ENCODE measurements around the gene NCF4.
A peak's percentile ranks its signal among the peaks of the same experiment; 100 is the strongest.

Gene NCF4

DNA sequence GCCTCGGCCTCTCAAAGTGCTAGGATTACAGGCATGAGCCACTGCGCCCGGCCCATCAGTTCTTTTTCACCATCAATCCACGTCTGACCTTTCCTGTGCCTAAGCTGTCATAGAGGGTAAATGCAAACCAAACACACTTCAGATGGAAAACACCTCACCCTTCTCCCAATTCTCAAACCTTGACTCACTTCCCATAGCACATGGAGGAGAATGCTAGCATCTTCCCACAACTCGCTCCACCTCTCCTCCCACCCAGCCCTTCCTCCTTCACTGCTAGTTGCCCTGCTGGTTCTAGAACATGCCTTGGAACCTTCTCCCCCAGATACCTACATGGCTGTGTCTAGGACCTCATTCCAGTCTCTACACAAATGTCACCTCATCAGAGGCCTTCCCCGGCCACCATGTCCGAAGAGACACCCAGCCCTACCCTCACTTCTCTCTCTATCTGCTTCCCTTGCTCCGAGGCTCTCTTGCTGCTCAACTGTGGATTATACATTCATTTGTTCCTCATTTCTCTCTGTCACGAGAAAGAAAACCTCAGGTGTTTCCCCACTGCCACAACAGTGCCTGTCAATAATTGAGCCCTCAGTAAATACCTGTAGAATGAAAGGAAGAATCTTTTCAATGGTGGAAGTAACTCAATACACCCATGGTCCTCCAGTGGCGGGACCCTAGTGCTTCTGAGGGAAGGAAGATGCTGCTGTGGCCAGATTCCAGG, 21.3 kb upstream of the NCF4 start:
- no peaks in the 10 kb centered on the region for H3K27me3 ChIP-seq (ENCODE audit: control insufficient read depth in 1 of 2, insufficient read depth in 2 of 2, low read length in 2 of 2)

DNA sequence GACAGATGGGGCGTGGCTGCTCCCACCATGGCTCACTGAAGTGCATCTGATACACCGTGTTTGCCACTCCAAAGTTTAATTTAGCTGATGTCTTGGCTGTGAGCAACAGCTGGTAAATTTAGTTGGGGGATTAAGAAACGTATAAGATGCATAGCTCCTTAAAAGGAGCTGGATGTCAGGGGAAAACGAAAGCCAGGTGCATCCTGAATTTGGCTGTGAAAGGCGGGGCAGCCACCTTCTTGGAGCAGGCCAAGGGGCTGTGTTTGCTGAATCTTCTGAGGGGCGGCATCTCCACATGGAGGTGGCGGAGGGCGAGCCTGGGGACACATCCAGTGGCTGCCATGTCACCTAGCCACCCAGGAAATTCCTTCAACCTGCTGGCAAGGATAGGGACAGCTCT, 20.7 kb upstream of the NCF4 start:
- Histone ChIP-seq H3K4me3 (ENCODE audit: low read depth in 1 of 2, low read length in 2 of 2) (no peak overlapping the region), H3K27ac (ENCODE audit: low read depth, low read length) (no peak overlapping the region), H3K9me3 (ENCODE audit: low read length) (no peaks in the 10 kb centered on the region), H3K9ac (ENCODE audit: low read length) (no peak overlapping the region), H3K27me3 (ENCODE audit: control insufficient read depth in 1 of 2, insufficient read depth in 2 of 2, low read length in 2 of 2) (no peaks in the 10 kb centered on the region), H3K4me1 (ENCODE audit: insufficient read depth, low read length) (no peaks in the 10 kb centered on the region), H3K36me3 (ENCODE audit: insufficient read depth, low read length) (no peaks in the 10 kb centered on the region)

More for the DNA sequence above, 21.3 kb upstream of the NCF4 start:
- H3K27ac ChIP-seq (ENCODE audit: low read depth, low read length) = no peak overlapping the region
- H3K9ac ChIP-seq (ENCODE audit: low read length) = no peak overlapping the region
- no peaks in the 10 kb centered on the region for H3K9me3 ChIP-seq (ENCODE audit: low read length)
- H3K4me3 ChIP-seq (ENCODE audit: low read depth in 1 of 2, low read length in 2 of 2) = no peak overlapping the region
- no peaks in the 10 kb centered on the region for H3K36me3 ChIP-seq (ENCODE audit: insufficient read depth, low read length)
- no peaks in the 10 kb centered on the region for H3K4me1 ChIP-seq (ENCODE audit: insufficient read depth, low read length)

DNA sequence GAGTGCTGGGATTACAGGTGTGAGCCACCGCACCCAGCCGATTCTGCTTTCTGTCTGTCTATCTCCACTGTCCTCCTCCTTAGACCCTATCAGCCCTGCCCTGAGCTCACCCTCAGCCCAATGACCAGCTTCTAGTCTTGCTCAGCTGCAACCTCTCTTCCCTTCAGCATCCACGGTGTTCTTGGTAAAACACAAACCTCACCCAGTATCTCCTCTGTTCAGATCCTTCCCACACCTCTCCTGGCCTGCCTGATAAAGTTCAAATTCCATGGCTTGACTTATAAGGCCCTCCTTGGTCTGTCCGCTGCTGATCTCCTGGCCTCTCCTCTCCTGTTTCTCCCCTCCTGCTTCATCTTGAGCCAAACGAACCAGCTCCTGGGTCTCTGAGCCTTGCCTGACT, 14.5 kb upstream of the NCF4 start:
- H3K27ac ChIP-seq (ENCODE audit: low read depth, low read length) = no peak overlapping the region
- no peaks in the 10 kb centered on the region for H3K9me3 ChIP-seq (ENCODE audit: low read length)
- no peak overlapping the region for H3K4me3 ChIP-seq (ENCODE audit: low read depth in 1 of 2, low read length in 2 of 2)
- H3K27me3 ChIP-seq (ENCODE audit: control insufficient read depth in 1 of 2, insufficient read depth in 2 of 2, low read length in 2 of 2) = no peaks in the 10 kb centered on the region
- H3K36me3 ChIP-seq (ENCODE audit: insufficient read depth, low read length) = no peaks in the 10 kb centered on the region
- no peak overlapping the region for H3K9ac ChIP-seq (ENCODE audit: low read length)
- H3K4me1 ChIP-seq (ENCODE audit: insufficient read depth, low read length) = no peaks in the 10 kb centered on the region

DNA sequence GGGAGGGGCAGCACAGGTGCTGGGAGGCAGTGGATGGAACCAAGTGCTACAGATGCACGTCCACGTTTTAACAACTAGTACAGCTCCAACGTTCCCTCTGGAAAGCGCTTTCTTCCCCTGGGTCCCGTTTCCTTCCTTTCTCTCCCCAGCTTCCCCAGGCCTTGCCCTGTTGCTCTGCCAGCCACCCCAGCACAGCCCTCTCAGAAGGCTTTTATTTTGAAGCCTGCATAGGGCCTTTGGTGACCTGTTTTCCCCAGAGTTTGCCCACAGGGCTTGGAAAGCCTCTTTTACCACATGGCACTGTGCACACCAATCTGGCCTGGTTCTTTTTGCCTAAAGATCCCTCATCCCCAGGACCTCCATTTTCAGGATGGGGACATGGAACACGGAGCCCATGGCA, 13.9 kb upstream of the NCF4 start:
- H3K27me3 ChIP-seq (ENCODE audit: control insufficient read depth in 1 of 2, insufficient read depth in 2 of 2, low read length in 2 of 2) = no peaks in the 10 kb centered on the region
- H3K4me3 ChIP-seq (ENCODE audit: low read depth in 1 of 2, low read length in 2 of 2) = no peak overlapping the region
- no peak overlapping the region for H3K27ac ChIP-seq (ENCODE audit: low read depth, low read length)
- H3K9me3 ChIP-seq (ENCODE audit: low read length) = no peaks in the 10 kb centered on the region
- no peak overlapping the region for H3K9ac ChIP-seq (ENCODE audit: low read length)
- no peaks in the 10 kb centered on the region for H3K4me1 ChIP-seq (ENCODE audit: insufficient read depth, low read length)
- H3K36me3 ChIP-seq (ENCODE audit: insufficient read depth, low read length) = no peaks in the 10 kb centered on the region

DNA sequence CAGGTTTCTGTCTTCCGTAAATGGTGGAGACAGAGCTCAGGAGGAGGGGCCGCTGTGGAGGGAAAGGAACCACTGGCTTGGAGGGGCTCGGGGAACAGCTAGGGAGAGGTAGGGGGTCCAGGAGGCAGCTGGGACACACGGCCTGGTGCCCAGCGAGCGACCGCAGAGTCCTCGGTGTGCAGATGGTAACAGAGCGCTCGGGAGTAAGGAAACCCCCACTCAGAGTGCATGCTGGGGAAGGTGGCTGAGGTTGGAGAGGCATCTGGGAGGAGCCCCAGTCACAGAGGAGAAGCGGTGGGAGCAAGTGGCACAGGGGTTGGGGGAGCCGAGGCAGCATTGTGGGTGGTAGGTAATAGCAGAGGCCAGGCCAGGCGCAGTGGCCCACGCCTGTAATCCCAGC, 10.8 kb upstream of the NCF4 start:
- peaks cover 4% of the 10 kb centered on the region for H3K4me1 ChIP-seq (ENCODE audit: insufficient read depth, low read length)
- no peak overlapping the region for H3K4me3 ChIP-seq (ENCODE audit: low read depth in 1 of 2, low read length in 2 of 2)
- no peaks in the 10 kb centered on the region for H3K27me3 ChIP-seq (ENCODE audit: control insufficient read depth in 1 of 2, insufficient read depth in 2 of 2, low read length in 2 of 2)
- H3K9ac ChIP-seq (ENCODE audit: low read length) = no peak overlapping the region
- no peaks in the 10 kb centered on the region for H3K9me3 ChIP-seq (ENCODE audit: low read length)
- no peak overlapping the region for H3K27ac ChIP-seq (ENCODE audit: low read depth, low read length)
- H3K36me3 ChIP-seq (ENCODE audit: insufficient read depth, low read length) = no peaks in the 10 kb centered on the region

DNA sequence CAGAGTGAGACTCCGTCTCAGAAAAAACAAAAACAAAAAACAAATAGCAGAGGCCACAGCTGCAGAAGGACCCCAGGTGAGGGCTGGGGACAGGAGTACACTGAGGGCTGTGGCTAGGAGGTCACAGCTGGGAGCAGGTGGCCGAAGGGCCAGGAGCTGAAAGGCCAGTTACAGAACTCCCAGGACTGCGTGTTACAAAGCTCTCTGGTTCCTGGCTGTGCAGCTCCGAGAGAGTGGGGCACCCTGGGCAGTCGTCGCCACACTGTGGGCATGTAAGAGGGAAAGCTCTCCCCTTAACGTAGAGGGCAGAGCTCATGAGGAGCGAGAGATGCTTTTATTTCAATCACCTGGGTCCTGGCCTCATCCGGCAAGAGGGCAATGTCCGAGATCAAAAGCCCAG, 10.1 kb upstream of the NCF4 start:
- Histone ChIP-seq H3K36me3 (ENCODE audit: insufficient read depth, low read length) (no peaks in the 10 kb centered on the region), H3K9ac (ENCODE audit: low read length) (no peak overlapping the region), H3K27me3 (ENCODE audit: control insufficient read depth in 1 of 2, insufficient read depth in 2 of 2, low read length in 2 of 2) (no peaks in the 10 kb centered on the region), H3K27ac (ENCODE audit: low read depth, low read length) (no peak overlapping the region), H3K9me3 (ENCODE audit: low read length) (no peaks in the 10 kb centered on the region), H3K4me1 (ENCODE audit: insufficient read depth, low read length) (peaks cover 6% of the 10 kb centered on the region), H3K4me3 (ENCODE audit: low read depth in 1 of 2, low read length in 2 of 2) (no peak overlapping the region)

DNA sequence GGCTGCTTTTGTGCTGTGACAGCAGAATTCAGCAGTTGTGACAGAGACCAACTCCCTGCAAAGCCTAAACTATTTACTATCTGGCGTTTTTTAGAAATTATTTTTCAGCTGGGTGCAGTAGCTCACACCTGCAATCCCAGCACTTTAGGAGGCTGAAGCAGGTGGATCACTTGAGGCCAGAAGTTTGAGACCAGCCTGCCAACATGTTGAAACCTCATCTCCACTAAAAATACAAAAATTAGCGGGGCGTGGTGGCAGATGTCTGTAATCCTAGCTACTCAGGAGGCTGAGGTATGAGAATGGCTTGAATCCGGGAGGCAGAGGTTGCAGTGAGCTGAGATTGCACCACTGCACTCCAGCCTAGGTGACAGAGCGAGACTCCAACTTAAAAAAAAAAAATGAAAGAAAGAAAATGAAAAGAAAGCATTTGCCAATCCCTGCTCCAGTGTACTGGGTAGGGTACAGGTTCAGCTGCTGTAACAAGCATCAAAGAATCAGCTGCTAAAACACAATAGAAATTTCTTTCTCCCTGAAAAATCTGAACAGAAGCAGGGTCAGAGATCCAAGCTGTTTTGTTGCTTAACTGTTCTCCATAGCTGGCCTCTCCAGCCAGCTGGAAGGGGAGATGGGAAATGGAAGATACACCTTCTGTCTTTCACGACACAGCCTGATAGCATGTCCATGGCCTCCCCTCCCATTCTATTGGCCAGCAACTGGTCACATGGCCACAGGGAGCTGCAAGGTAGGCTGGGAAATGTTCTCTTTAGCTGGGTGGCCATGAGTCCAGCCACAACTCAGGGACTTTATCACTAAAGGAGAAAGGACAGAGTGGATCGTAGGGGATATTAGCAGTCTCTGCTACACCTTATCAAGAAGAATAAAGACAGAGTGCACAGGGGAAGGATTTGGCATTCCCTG, 8.5 kb upstream of the NCF4 start:
- Histone ChIP-seq H3K9ac (ENCODE audit: low read length) (no peak overlapping the region), H3K27me3 (ENCODE audit: control insufficient read depth in 1 of 2, insufficient read depth in 2 of 2, low read length in 2 of 2) (no peaks in the 10 kb centered on the region), H3K27ac (ENCODE audit: low read depth, low read length) (no peak overlapping the region), H3K9me3 (ENCODE audit: low read length) (no peaks in the 10 kb centered on the region), H3K36me3 (ENCODE audit: insufficient read depth, low read length) (no peaks in the 10 kb centered on the region), H3K4me1 (ENCODE audit: insufficient read depth, low read length) (peaks cover 12% of the 10 kb centered on the region), H3K4me3 (ENCODE audit: low read depth in 1 of 2, low read length in 2 of 2) (no peak overlapping the region)

DNA sequence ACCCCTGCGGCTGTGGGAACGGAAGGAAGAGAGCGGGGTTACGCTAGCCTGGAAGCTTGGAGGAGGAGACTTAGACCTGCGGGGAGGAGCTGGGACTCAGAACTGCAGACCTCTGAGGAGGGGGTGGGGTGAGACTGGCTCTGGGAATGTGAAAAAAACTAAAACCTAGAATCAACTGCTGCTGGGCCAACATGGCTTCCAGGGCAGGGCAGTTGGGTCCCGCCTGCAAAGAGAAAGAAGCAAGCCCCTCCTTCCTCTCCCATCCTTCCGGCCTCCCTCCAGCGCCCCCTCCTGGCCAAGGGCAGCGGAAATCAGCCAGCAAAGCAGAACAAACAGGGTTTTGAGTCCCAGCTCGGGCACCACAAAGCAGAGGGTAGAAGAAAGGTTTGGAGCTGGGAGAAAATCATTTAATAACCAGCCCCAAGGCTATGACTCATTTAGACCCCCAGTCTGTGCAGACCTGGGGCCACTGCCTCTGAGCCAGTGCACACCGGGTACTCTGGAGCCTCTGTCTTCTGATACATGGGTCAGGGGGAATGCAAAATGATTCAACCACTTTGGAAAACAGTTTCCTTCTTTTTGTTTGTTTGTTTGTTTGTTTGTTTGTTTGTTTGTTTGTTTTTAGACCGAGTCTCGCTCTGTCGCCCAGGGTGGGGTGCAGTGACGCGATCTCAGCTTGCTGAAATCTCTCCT, 7.3 kb upstream of the NCF4 start:
- no peak overlapping the region for H3K27ac ChIP-seq (ENCODE audit: low read depth, low read length)
- no peaks in the 10 kb centered on the region for H3K9me3 ChIP-seq (ENCODE audit: low read length)
- peaks cover 12% of the 10 kb centered on the region for H3K4me1 ChIP-seq (ENCODE audit: insufficient read depth, low read length)
- H3K36me3 ChIP-seq (ENCODE audit: insufficient read depth, low read length) = no peaks in the 10 kb centered on the region
- H3K4me3 ChIP-seq (ENCODE audit: low read depth in 1 of 2, low read length in 2 of 2) = peak overlapping the region in 1 of 2 donors; percentile 22
- H3K27me3 ChIP-seq (ENCODE audit: control insufficient read depth in 1 of 2, insufficient read depth in 2 of 2, low read length in 2 of 2) = no peaks in the 10 kb centered on the region
- no peak overlapping the region for H3K9ac ChIP-seq (ENCODE audit: low read length)

DNA sequence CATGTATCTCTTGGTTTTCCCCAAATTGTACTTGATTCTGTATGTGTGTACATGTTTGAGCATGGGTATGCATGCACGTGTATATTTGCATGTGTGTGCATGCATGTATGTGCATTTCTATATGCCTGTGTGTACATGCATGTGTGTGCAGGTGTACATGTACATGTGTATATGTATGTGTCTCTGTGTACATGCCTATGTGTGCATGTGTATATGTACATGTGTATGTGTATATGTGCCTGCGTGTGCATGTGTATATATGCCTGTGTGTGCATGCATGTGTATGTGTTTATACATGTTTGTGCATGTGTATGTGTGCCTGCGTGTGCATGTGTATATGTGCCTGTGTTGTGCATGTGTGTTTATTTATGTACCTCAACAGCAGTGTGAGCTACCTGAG, 5.3 kb upstream of the NCF4 start:
- Histone ChIP-seq H3K9me3 (ENCODE audit: low read length) (no peaks in the 10 kb centered on the region), H3K4me1 (ENCODE audit: insufficient read depth, low read length) (peaks cover 12% of the 10 kb centered on the region), H3K27me3 (ENCODE audit: control insufficient read depth in 1 of 2, insufficient read depth in 2 of 2, low read length in 2 of 2) (no peaks in the 10 kb centered on the region), H3K4me3 (ENCODE audit: low read depth in 1 of 2, low read length in 2 of 2) (no peak overlapping the region), H3K36me3 (ENCODE audit: insufficient read depth, low read length) (no peaks in the 10 kb centered on the region), H3K9ac (ENCODE audit: low read length) (no peak overlapping the region), H3K27ac (ENCODE audit: low read depth, low read length) (no peak overlapping the region)

DNA sequence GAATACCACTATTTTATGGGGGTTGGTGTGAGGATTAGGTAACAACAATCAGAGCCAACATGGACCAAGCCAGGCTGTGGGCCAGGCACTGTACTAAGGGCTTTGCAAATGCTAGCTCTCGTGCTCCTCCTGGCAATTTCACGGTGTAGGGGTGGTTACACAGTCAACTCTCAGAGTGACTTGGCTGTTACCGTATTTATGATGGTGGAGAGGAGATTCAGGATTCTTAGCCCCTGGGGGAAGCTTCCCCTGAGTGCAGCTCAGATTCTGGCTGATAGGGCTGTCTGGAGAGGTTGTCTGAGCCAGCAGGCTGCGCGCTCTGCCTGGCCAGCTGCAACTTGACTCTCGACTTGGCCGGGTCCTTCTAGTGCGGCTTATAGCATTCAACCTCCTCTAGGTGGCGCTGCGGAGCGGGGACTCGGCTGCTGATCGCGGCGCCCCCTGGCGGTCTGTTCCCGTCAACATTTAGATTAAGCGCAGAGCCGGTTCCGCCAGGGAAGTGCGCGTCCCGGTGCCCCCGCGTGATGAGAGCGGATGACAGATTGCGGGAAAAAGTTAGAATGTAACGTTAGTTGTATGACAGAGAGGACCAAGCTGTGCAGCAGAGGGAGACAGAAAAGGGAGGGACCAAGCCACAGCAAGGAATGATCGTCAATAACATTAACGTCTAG, 4.5 kb upstream of the NCF4 start:
- no peak overlapping the region for H3K27ac ChIP-seq (ENCODE audit: low read depth, low read length)
- H3K9ac ChIP-seq (ENCODE audit: low read length) = no peak overlapping the region
- H3K27me3 ChIP-seq (ENCODE audit: control insufficient read depth in 1 of 2, insufficient read depth in 2 of 2, low read length in 2 of 2) = no peaks in the 10 kb centered on the region
- H3K4me3 ChIP-seq (ENCODE audit: low read depth in 1 of 2, low read length in 2 of 2) = no peak overlapping the region
- H3K4me1 ChIP-seq (ENCODE audit: insufficient read depth, low read length) = peaks cover 12% of the 10 kb centered on the region
- no peaks in the 10 kb centered on the region for H3K36me3 ChIP-seq (ENCODE audit: insufficient read depth, low read length)
- H3K9me3 ChIP-seq (ENCODE audit: low read length) = no peaks in the 10 kb centered on the region

DNA sequence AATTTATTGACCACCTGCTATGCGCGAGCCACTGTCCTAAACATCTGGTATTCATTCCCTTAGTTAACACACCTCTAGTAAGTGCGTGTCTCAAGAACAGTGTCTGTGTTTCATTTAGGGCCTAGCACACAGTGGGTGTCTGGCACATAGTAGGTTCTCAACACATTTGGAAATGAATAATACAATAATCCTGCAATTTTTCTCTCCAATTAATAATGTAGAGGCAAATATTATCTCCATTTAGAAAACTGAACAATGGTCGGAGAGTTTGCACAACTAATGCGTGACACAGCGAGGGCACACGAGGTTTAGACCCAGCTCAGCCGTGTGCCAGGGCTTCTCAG, 4.0 kb upstream of the NCF4 start:
- no peaks in the 10 kb centered on the region for H3K36me3 ChIP-seq (ENCODE audit: insufficient read depth, low read length)
- no peak overlapping the region for H3K9ac ChIP-seq (ENCODE audit: low read length)
- H3K9me3 ChIP-seq (ENCODE audit: low read length) = no peaks in the 10 kb centered on the region
- H3K27me3 ChIP-seq (ENCODE audit: control insufficient read depth in 1 of 2, insufficient read depth in 2 of 2, low read length in 2 of 2) = no peaks in the 10 kb centered on the region
- no peak overlapping the region for H3K27ac ChIP-seq (ENCODE audit: low read depth, low read length)
- H3K4me1 ChIP-seq (ENCODE audit: insufficient read depth, low read length) = peaks cover 12% of the 10 kb centered on the region
- H3K4me3 ChIP-seq (ENCODE audit: low read depth in 1 of 2, low read length in 2 of 2) = no peak overlapping the region
